NCI-H2107 treated with DMSO at 0.1 percent for 48 hours (cell line): Measurements from ENCODE around the gene HSD17B11.
"Not testable (repeated sequence)": the region's sequence is repeated elsewhere in the genome, so short reads cannot be mapped to it uniquely, and the experiment has no call there.

Experiments used
- DNase-seq: peaks from one replicate; lab custom pipeline; 2025; ENCODE audit not compliant: unreplicated experiment; lab: John Stamatoyannopoulos, UW

HSD17B11 gene

GRCh38 chr4:87406462-87406861 is 15.5 kb upstream of the HSD17B11 start:
- DNase-seq = no peak

GRCh38 chr4:87405211-87405820 is 14.3 kb upstream of the HSD17B11 start:
- DNase-seq = no peak

GRCh38 chr4:87403732-87404131 is 12.7 kb upstream of the HSD17B11 start:
- not testable (repeated sequence) for DNase-seq

- no peak for DNase-seq
These were observed 9.0 kb upstream of the HSD17B11 start for GRCh38 chr4:87399954-87400353.

- DNase-seq = no peak
These were observed 8.2 kb upstream of the HSD17B11 start for GRCh38 chr4:87399148-87399547.

GRCh38 chr4:87395851-87396250 is 4.9 kb upstream of the HSD17B11 start:
- not testable (repeated sequence) for DNase-seq

GRCh38 chr4:87395073-87395472 is 4.1 kb upstream of the HSD17B11 start:
- not testable (repeated sequence) for DNase-seq

GRCh38 chr4:87392183-87392582 is 1.2 kb upstream of the HSD17B11 start:
- DNase-seq = no peak

- DNase-seq = no peak
These were observed 627 bp upstream of the HSD17B11 start for GRCh38 chr4:87391576-87392054.

GRCh38 chr4:87390551-87390890 is 467 bp downstream of the HSD17B11 start:
- DNase-seq = no peak

GRCh38 chr4:87390055-87390454 is 933 bp downstream of the HSD17B11 start:
- DNase-seq = not testable (repeated sequence)

- DNase-seq = no peak
These were observed 2.1 kb downstream of the HSD17B11 start for GRCh38 chr4:87388901-87389300.

GRCh38 chr4:87387237-87387636 is 3.8 kb downstream of the HSD17B11 start:
- DNase-seq = no peak

- not testable (repeated sequence) for DNase-seq
These were observed 6.4 kb downstream of the HSD17B11 start for GRCh38 chr4:87384466-87385132.

- DNase-seq = no peak
These were observed 8.1 kb downstream of the HSD17B11 start for GRCh38 chr4:87382931-87383330.

- DNase-seq = no peak
These were observed 8.9 kb downstream of the HSD17B11 start for GRCh38 chr4:87382116-87382515.

- no peak for DNase-seq
These were observed 13.2 kb downstream of the HSD17B11 start for GRCh38 chr4:87377816-87378215.

GRCh38 chr4:87375719-87376291 is 15.2 kb downstream of the HSD17B11 start:
- DNase-seq = no peak

GRCh38 chr4:87370068-87370467 is 20.9 kb downstream of the HSD17B11 start:
- DNase-seq = no peak

- no peak for DNase-seq
These were observed 24.3 kb downstream of the HSD17B11 start for GRCh38 chr4:87366521-87367162.

GRCh38 chr4:87365348-87365747 is 25.6 kb downstream of the HSD17B11 start:
- no peak for DNase-seq

GRCh38 chr4:87363552-87363951 is 27.4 kb downstream of the HSD17B11 start:
- no peak for DNase-seq
